ENCODE data around the gene HOXB1.

DNA sequence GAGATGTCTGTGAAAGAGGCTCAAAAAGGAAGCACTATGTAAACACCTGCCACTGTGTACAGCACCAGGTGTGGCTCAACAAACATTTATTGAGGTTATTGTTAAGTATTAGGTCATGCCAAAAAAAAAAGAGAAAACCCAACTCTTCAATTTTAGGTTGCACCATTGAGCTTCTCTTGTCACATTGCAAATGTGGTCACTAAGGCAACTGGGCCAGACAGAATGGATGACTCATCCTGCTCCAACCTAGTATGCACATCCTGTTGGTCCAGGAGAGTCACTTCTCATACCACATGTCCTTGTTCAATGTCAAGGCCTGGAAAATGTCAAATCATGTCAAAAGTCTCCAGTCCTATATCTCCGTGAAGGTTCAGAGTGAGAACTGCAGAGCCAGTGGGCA, 25.0 kb downstream of the HOXB1 start:
- TF ChIP-seq FOXA1 (IDR thresholded peaks at IDR 0.05) (no peak), ZNF384 (IDR thresholded peaks at IDR 0.05) (no peak), FOXM1 (IDR thresholded peaks at IDR 0.05; ENCODE audit: borderline replicate concordance) (no peak)

Measured in HEK293T (cell line).